ENCODE results near the gene TRIM7.

DNA sequence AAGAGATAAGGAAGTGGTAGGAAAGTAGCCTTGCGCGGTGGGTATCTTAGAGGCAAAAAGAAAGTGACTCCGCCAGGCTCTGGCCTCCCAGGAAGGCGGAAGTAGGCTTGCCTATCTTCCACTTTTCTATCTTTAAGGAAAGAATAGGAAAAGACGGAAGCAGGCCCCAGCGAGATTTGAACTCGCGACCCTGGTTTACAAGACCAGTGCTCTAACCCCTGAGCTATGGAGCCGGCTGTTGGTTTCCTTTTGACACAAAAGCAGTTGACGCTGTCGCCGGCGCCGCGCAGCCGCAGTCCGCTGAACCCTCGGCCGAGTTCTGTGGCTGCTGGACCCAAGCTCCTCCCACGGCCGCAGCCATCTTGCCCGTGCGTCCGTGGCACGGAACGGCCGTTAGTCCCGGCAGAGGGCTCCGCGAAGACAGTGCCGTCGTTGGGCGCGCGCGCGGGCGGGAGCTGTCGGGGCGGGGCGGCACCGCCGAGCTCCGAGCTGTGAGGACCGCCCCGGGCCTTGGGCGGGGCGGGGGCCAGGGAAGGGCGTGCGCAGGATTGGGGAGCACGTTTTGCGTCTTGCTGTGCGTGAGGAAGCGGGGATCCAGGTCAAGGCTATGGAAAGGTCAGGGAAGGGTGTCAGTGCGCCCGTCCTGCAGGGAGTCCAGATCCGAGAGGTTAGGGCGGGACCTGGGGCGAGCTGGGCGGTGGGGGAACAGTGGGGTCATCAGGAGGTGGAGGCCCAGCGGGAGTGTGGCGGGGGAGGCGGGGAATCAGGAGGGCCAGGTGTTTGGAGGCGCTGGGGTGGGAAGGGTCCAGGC is 13.3 kb downstream of the TRIM7 start:
- TF ChIP-seq, protein P1, sequence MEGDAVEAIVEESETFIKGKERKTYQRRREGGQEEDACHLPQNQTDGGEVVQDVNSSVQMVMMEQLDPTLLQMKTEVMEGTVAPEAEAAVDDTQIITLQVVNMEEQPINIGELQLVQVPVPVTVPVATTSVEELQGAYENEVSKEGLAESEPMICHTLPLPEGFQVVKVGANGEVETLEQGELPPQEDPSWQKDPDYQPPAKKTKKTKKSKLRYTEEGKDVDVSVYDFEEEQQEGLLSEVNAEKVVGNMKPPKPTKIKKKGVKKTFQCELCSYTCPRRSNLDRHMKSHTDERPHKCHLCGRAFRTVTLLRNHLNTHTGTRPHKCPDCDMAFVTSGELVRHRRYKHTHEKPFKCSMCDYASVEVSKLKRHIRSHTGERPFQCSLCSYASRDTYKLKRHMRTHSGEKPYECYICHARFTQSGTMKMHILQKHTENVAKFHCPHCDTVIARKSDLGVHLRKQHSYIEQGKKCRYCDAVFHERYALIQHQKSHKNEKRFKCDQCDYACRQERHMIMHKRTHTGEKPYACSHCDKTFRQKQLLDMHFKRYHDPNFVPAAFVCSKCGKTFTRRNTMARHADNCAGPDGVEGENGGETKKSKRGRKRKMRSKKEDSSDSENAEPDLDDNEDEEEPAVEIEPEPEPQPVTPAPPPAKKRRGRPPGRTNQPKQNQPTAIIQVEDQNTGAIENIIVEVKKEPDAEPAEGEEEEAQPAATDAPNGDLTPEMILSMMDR (IDR thresholded peaks at IDR 0.05) = peak in 2 of 5 experiments; percentile 16 to 26
- peak in 1 of 2 donors; percentile 64 for TF ChIP-seq POLR2A (IDR thresholded peaks at IDR 0.05)
